Stomach (tissue), 9 donors: ENCODE results near the gene MYPN. TPM values are rescaled to one million over a fixed set of nuclear protein-coding genes. Genes with fewer than 3 reads are reported as not detected.

Experiments used
- DNase-seq, 2 donors: peaks; one replicate each; pipeline versions ENCODE4 v3.0.0 to v3.0.0-alpha.2; 2013 to 2019
- H3K27ac ChIP-seq, 5 donors: fragments of 200-600 bp in 4 of 5; sonication (generic) in 4 of 5; one replicate each; pipeline ENCODE4 v1.5.1; 2013 to 2019; ENCODE audit warnings: mild to moderate bottlenecking in 1 of 5, moderate library complexity in 1 of 5
- H3K27me3 ChIP-seq, 3 donors: fragments of 200-600 bp; sonication (generic); one replicate each; pipeline ENCODE4 v1.5.1; 2017 to 2019; ENCODE audit warnings: mixed run types in 1 of 3
- H3K36me3 ChIP-seq, 4 donors: fragments of 200-600 bp; sonication (generic); 1 replicate in 3 of 4; 2 replicates in 1 of 4; pipeline ENCODE4 v1.5.1; 2016 to 2019
- H3K4me1 ChIP-seq, 4 donors: fragments of 200-600 bp; sonication (generic); one replicate each; pipeline ENCODE4 v1.5.1; 2016 to 2019
- H3K4me3 ChIP-seq, 4 donors: fragments of 200-600 bp; sonication (generic) in 3 of 4; one replicate each; pipeline ENCODE4 v1.5.1; 2016 to 2019; ENCODE audit warnings: mild to moderate bottlenecking in 1 of 4
- H3K9me3 ChIP-seq, 4 donors: fragments of 200-600 bp; sonication (generic); one replicate each; pipeline ENCODE4 v1.5.1; 2016 to 2019
- CTCF ChIP-seq, 7 experiments: fragments of 450-650 bp in 4 of 7; fragments of 200-600 bp in 3 of 7; sonication (generic) in 3 of 7; IDR thresholded peaks; one replicate each; pipeline ENCODE4 v1.5.1; 2016 to 2019; ENCODE audit warnings: antibody characterized with exemption in 7 of 7, control low read depth in 2 of 7, mild to moderate bottlenecking in 1 of 7
- EP300 ChIP-seq: sonication (generic); formaldehyde crosslinking; IDR thresholded peaks from one replicate; pipeline ENCODE4 v1.6.1; 2017; ENCODE audit warnings: antibody characterized with exemption
- POLR2A ChIP-seq, 4 donors: fragments of 450-650 bp; IDR thresholded peaks; one replicate each; pipeline ENCODE4 v1.6.1; 2016; ENCODE audit warnings: antibody characterized with exemption in 4 of 4, control low read depth in 2 of 4, mild to moderate bottlenecking in 1 of 4, moderate library complexity in 1 of 4
- POLR2AphosphoS5 ChIP-seq, 3 donors: sonication (generic); formaldehyde crosslinking; IDR thresholded peaks; one replicate each; pipeline ENCODE4 v1.6.1; 2016; ENCODE audit warnings: antibody characterized with exemption in 3 of 3
- WGBS, 5 donors: extraction: QIAGEN DNeasy Blood & Tissue Kit in 3 of 5; methylation state at CpG; one replicate each; pipeline versions ENCODE4 v1.1.5 to v1.1.7; 2013 to 2018; 5-methylcytosine and 5-hydroxymethylcytosine counted together
- intact Hi-C: fragments of 100-400 bp; cut with DNase I; formaldehyde crosslinking; loops from one replicate; pipeline ENCODE4 v1.15.1; 2023; ENCODE audit warnings: low total_unique reads
- polyA plus RNA-seq, 3 donors: library from polyadenylated mRNA; stranded (reverse); fragments of 200-250 nt; gene quantifications; one replicate each; pipeline ENCODE4 v1.2.3, GENCODE V29; 2013
- total RNA-seq, 5 donors: library from RNA; depleted of rRNA; stranded (reverse); fragments of >200 nt; gene quantifications; one replicate each; pipeline versions ENCODE4 v1.1.0 to v1.2.3, GENCODE V29; 2014 to 2016
- donor health status: healthy with polysubstance abuse.
- donor health status: Bipolar disorder and iron deficiency.
- donor health status: healthy.

MYPN gene
- total and polyA plus RNA-seq, 8 donors, result 0.06 to 0.76 (median 0.40) TPM; not detected in 4

GRCh38 chr10:68163735-68164134 is 54.4 kb downstream of the MYPN start:
- Histone ChIP-seq H3K4me3 (no peak overlapping the region), H3K4me1 (no peaks in the 10 kb centered on the region), H3K9me3 (no peaks in the 10 kb centered on the region), H3K27ac (no peak overlapping the region), H3K36me3 (no peaks in the 10 kb centered on the region), H3K27me3 (no peaks in the 10 kb centered on the region)
- TF ChIP-seq POLR2A (IDR thresholded peaks at IDR 0.05) (no peak), EP300 (no peak), POLR2AphosphoS5 (IDR thresholded peaks at IDR 0.05) (no peak), CTCF (IDR thresholded peaks at IDR 0.05) (no peak)
- 47 to 81% (median 57%) methylated on average over 2 of the region's 2 CpGs for WGBS, 5 donors
- peak in 1 of 2 donors; percentile 30 for DNase-seq
- intact Hi-C loops, result no loop called here

- intact Hi-C loops, result no loop called here
- Histone ChIP-seq H3K4me1 (no peaks in the 10 kb centered on the region), H3K4me3 (no peak overlapping the region), H3K27ac (no peak overlapping the region), H3K27me3 (no peaks in the 10 kb centered on the region), H3K36me3 (no peaks in the 10 kb centered on the region), H3K9me3 (no peaks in the 10 kb centered on the region)
- WGBS, 5 donors, result 63 to 79% (median 72%) methylated on average over 3 of the region's 3 CpGs
- DNase-seq, result no peak
- TF ChIP-seq POLR2A (IDR thresholded peaks at IDR 0.05), result no peak
- no peak for TF ChIP-seq POLR2AphosphoS5 (IDR thresholded peaks at IDR 0.05)
- no peak for TF ChIP-seq EP300
- TF ChIP-seq CTCF (IDR thresholded peaks at IDR 0.05), result no peak
Measured at GRCh38 chr10:68165643-68166042, 56.4 kb downstream of the MYPN start.

GRCh38 chr10:68166871-68167585 is 57.7 kb downstream of the MYPN start:
- TF ChIP-seq EP300 (no peak), CTCF (IDR thresholded peaks at IDR 0.05) (no peak), POLR2A (IDR thresholded peaks at IDR 0.05) (no peak), POLR2AphosphoS5 (IDR thresholded peaks at IDR 0.05) (no peak)
- DNase-seq, result no peak
- H3K9me3 ChIP-seq, result no peaks in the 10 kb centered on the region
- intact Hi-C loops, result no loop called here
- no peak overlapping the region for H3K27ac ChIP-seq
- no peaks in the 10 kb centered on the region for H3K36me3 ChIP-seq
- H3K4me3 ChIP-seq, result no peak overlapping the region
- no peaks in the 10 kb centered on the region for H3K4me1 ChIP-seq
- WGBS, 5 donors, result 72 to 88% (median 82%) methylated on average over 3 of the region's 3 CpGs
- H3K27me3 ChIP-seq, result no peaks in the 10 kb centered on the region

GRCh38 chr10:68167586-68168189 is 58.4 kb downstream of the MYPN start:
- DNase-seq, result no peak
- H3K27me3 ChIP-seq, result no peaks in the 10 kb centered on the region
- H3K9me3 ChIP-seq, result no peaks in the 10 kb centered on the region
- intact Hi-C loops, result no loop called here
- TF ChIP-seq CTCF (IDR thresholded peaks at IDR 0.05) (no peak), POLR2A (IDR thresholded peaks at IDR 0.05) (no peak), EP300 (no peak), POLR2AphosphoS5 (IDR thresholded peaks at IDR 0.05) (no peak)
- 86 to 95% (median 92%) methylated on average over 6 of the region's 6 CpGs for WGBS, 5 donors
- H3K27ac ChIP-seq, result no peak overlapping the region
- H3K4me1 ChIP-seq, result no peaks in the 10 kb centered on the region
- no peaks in the 10 kb centered on the region for H3K36me3 ChIP-seq
- H3K4me3 ChIP-seq, result no peak overlapping the region
